ENCODE results near the gene ASTN2.

DNA sequence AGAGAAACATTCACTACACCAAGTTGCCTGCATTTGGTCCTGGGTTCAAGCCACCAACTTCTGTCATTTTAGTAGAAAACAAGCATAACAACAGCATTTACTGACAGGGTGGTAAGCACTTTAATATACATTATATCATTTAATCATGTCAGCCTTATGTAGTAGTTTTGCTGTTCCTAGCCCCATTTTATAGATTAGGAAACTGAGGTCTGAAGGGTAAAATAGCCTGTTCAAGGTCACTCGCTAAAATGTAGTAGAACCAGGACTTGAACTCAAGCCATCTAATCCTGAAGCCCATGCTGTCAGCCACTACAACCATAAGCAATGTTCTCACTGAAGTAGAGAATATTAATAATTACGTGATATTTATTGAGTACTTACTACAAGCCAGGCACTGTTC lies 787.4 kb downstream of the ASTN2 start:
- TF ChIP-seq, protein P1, sequence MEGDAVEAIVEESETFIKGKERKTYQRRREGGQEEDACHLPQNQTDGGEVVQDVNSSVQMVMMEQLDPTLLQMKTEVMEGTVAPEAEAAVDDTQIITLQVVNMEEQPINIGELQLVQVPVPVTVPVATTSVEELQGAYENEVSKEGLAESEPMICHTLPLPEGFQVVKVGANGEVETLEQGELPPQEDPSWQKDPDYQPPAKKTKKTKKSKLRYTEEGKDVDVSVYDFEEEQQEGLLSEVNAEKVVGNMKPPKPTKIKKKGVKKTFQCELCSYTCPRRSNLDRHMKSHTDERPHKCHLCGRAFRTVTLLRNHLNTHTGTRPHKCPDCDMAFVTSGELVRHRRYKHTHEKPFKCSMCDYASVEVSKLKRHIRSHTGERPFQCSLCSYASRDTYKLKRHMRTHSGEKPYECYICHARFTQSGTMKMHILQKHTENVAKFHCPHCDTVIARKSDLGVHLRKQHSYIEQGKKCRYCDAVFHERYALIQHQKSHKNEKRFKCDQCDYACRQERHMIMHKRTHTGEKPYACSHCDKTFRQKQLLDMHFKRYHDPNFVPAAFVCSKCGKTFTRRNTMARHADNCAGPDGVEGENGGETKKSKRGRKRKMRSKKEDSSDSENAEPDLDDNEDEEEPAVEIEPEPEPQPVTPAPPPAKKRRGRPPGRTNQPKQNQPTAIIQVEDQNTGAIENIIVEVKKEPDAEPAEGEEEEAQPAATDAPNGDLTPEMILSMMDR (IDR thresholded peaks at IDR 0.05; ENCODE audit: poor library complexity, severe bottlenecking) = no peak
- TF ChIP-seq POLR2AphosphoS5 (IDR thresholded peaks at IDR 0.05) (no peak), SMC3 (conservative IDR thresholded peaks at IDR 0.05; ENCODE audit: poor library complexity) (no peak), RAD21 (conservative IDR thresholded peaks at IDR 0.05) (no peak)
